Activated naive CD4-positive, alpha-beta T cell treated with anti-CD3 and anti-CD28 coated beads, Interleukin-2, amount 50 U/mL, for 72 hours (primary cell): ENCODE data around the gene HSD17B10. TPM values are rescaled to one million over a fixed set of nuclear protein-coding genes. Genes with fewer than 3 reads are reported as not detected.
"Not testable (repeated sequence)": the region's sequence is repeated elsewhere in the genome, so short reads cannot be mapped to it uniquely, and the experiment has no call there.

ENCODE experiments used
- ATAC-seq, 2 donors: fragments of 150-1000 bp; cut with Tn5 transposase; 2 replicates each; pipeline ENCODE4 v1.10.0; 2021; ENCODE audit warnings: mild to moderate bottlenecking in 2 of 2, moderate library complexity in 2 of 2
- DNase-seq, 2 donors: peaks; one replicate each; pipeline ENCODE4 v3.0.0; 2021 to 2022; ENCODE audit warnings: low spot score in 2 of 2
- H3K27ac Mint-ChIP-seq, 2 donors: one replicate each; pipeline ENCODE4 v1.8.0; 2022; ENCODE audit warnings: mild to moderate bottlenecking in 2 of 2, mixed read lengths in 2 of 2
- H3K36me3 Mint-ChIP-seq, 2 donors: one replicate each; pipeline ENCODE4 v1.8.0; 2022; ENCODE audit warnings: mixed read lengths in 2 of 2
- H3K9me3 Mint-ChIP-seq, 2 donors: one replicate each; pipeline ENCODE4 v1.8.0; 2022; ENCODE audit warnings: mixed read lengths in 2 of 2
- total RNA-seq, 2 donors: library from RNA; stranded (reverse); gene quantifications; one replicate each; pipeline ENCODE4 v1.2.3, GENCODE V29; 2022

HSD17B10 gene
- total RNA-seq, result 100 to 1,000 TPM in 1 of 2 donors, 10 to 100 TPM in 1; 86.3 to 116 TPM

GRCh38 chrX:53433651-53434639 is at the start of gene HSD17B10:
HSD17B10 (minus strand) TSS chrX:53434370; CDS start chrX:53434345, 25 bp downstream.
- Mint-ChIP-seq H3K36me3 (peaks cover 8 to 15% of the 10 kb centered on the region in 2 donors), H3K9me3 (no peaks in the 10 kb centered on the region), H3K27ac (peak within 1 kb of the TSS; percentile 97 to 98)
- DNase-seq (peak; percentile 84 to 85), ATAC-seq (peak; percentile 96 to 99)

- H3K36me3 Mint-ChIP-seq, result no peaks in the 10 kb centered on the region
- no peak for ATAC-seq
Observed at GRCh38 chrX:53483416-53483815, 49.2 kb upstream of the HSD17B10 start.

GRCh38 chrX:53481816-53482465 is 47.8 kb upstream of the HSD17B10 start:
- Mint-ChIP-seq H3K36me3 (no peaks in the 10 kb centered on the region), H3K9me3 (no peaks in the 10 kb centered on the region), H3K27ac (no peak overlapping the region)
- ATAC-seq (peak in 1 of 2 donors; percentile 55), DNase-seq (peak in 1 of 2 donors; percentile 45)

More at GRCh38 chrX:53483416-53483815, 49.2 kb upstream of the HSD17B10 start:
- no peak for DNase-seq
- H3K27ac Mint-ChIP-seq, result no peak overlapping the region
- no peaks in the 10 kb centered on the region for H3K9me3 Mint-ChIP-seq

GRCh38 chrX:53481093-53481492 is 46.9 kb upstream of the HSD17B10 start:
- Mint-ChIP-seq H3K9me3 (no peaks in the 10 kb centered on the region), H3K27ac (no peak overlapping the region), H3K36me3 (no peaks in the 10 kb centered on the region)
- DNase-seq, result no peak
- ATAC-seq, result no peak

GRCh38 chrX:53479301-53479700 is 45.1 kb upstream of the HSD17B10 start:
- DNase-seq (no peak), ATAC-seq (peak in 1 of 2 donors; percentile 37)
- H3K27ac Mint-ChIP-seq, result no peak overlapping the region
- no peaks in the 10 kb centered on the region for H3K9me3 Mint-ChIP-seq
- H3K36me3 Mint-ChIP-seq, result no peaks in the 10 kb centered on the region

GRCh38 chrX:53476371-53476770 is 42.2 kb upstream of the HSD17B10 start:
- no peaks in the 10 kb centered on the region for H3K9me3 Mint-ChIP-seq
- no peak for ATAC-seq
- H3K36me3 Mint-ChIP-seq, result no peaks in the 10 kb centered on the region
- no peak for DNase-seq
- H3K27ac Mint-ChIP-seq, result no peak overlapping the region

- ATAC-seq (no peak), DNase-seq (no peak)
- H3K36me3 Mint-ChIP-seq, result no peaks in the 10 kb centered on the region
- H3K27ac Mint-ChIP-seq, result no peak overlapping the region
- H3K9me3 Mint-ChIP-seq, result no peaks in the 10 kb centered on the region
Observed at GRCh38 chrX:53474707-53475106, 40.5 kb upstream of the HSD17B10 start.

- no peaks in the 10 kb centered on the region for H3K36me3 Mint-ChIP-seq
- no peak overlapping the region for H3K27ac Mint-ChIP-seq
- no peaks in the 10 kb centered on the region for H3K9me3 Mint-ChIP-seq
- no peak for DNase-seq
- no peak for ATAC-seq
Observed at GRCh38 chrX:53471346-53471745, 37.2 kb upstream of the HSD17B10 start.

GRCh38 chrX:53468659-53469058 is 34.5 kb upstream of the HSD17B10 start:
- H3K9me3 Mint-ChIP-seq, H3K36me3 Mint-ChIP-seq, DNase-seq, H3K27ac Mint-ChIP-seq, ATAC-seq: not testable (repeated sequence)

GRCh38 chrX:53458082-53458481 is 23.9 kb upstream of the HSD17B10 start:
- no peak for DNase-seq
- Mint-ChIP-seq H3K9me3 (no peaks in the 10 kb centered on the region), H3K27ac (no peak overlapping the region), H3K36me3 (no peaks in the 10 kb centered on the region)
- no peak for ATAC-seq

GRCh38 chrX:53456254-53456653 is 22.1 kb upstream of the HSD17B10 start:
- Mint-ChIP-seq H3K36me3 (no peaks in the 10 kb centered on the region), H3K27ac (no peak overlapping the region), H3K9me3 (no peaks in the 10 kb centered on the region)

GRCh38 chrX:53452812-53453211 is 18.6 kb upstream of the HSD17B10 start:
- DNase-seq (no peak), ATAC-seq (peak in 1 of 2 donors; percentile 30)
- H3K9me3 Mint-ChIP-seq, result no peaks in the 10 kb centered on the region
- no peak overlapping the region for H3K27ac Mint-ChIP-seq
- no peaks in the 10 kb centered on the region for H3K36me3 Mint-ChIP-seq

More at GRCh38 chrX:53456254-53456653, 22.1 kb upstream of the HSD17B10 start:
- DNase-seq (no peak), ATAC-seq (no peak)

GRCh38 chrX:53449632-53450031 is 15.5 kb upstream of the HSD17B10 start:
- no peak for ATAC-seq
- Mint-ChIP-seq H3K36me3 (no peaks in the 10 kb centered on the region), H3K9me3 (no peaks in the 10 kb centered on the region), H3K27ac (no peak overlapping the region)
- DNase-seq, result no peak

- DNase-seq (no peak), ATAC-seq (no peak)
- no peaks in the 10 kb centered on the region for H3K36me3 Mint-ChIP-seq
- H3K27ac Mint-ChIP-seq, result no peak overlapping the region
- H3K9me3 Mint-ChIP-seq, result no peaks in the 10 kb centered on the region
Observed at GRCh38 chrX:53447441-53447840, 13.3 kb upstream of the HSD17B10 start.

- Mint-ChIP-seq H3K27ac (no peak overlapping the region), H3K9me3 (no peaks in the 10 kb centered on the region), H3K36me3 (no peaks in the 10 kb centered on the region)
- ATAC-seq, result peak; percentile 31 to 53
- peak in 1 of 2 donors; percentile 48 for DNase-seq
Observed at GRCh38 chrX:53445977-53446376, 11.8 kb upstream of the HSD17B10 start.

- DNase-seq (no peak), ATAC-seq (peak in 1 of 2 donors; percentile 3)
- Mint-ChIP-seq H3K36me3 (no peaks in the 10 kb centered on the region), H3K27ac (no peak overlapping the region), H3K9me3 (no peaks in the 10 kb centered on the region)
Observed at GRCh38 chrX:53442322-53442631, 8.1 kb upstream of the HSD17B10 start.

GRCh38 chrX:53441531-53442321 is 7.6 kb upstream of the HSD17B10 start:
- Mint-ChIP-seq H3K27ac (peak overlapping the region; percentile 22 to 84), H3K36me3 (no peaks in the 10 kb centered on the region)

More at GRCh38 chrX:53441531-53442321, 7.6 kb upstream of the HSD17B10 start:
- peak; percentile 86 to 88 for ATAC-seq
- DNase-seq, result peak; percentile 77 to 87
- no peaks in the 10 kb centered on the region for H3K9me3 Mint-ChIP-seq
